HEK293T (cell line): ENCODE data around the gene PDE6G.

Experiments
- BHLHE40 ChIP-seq: fragments of 450-650 bp; IDR thresholded peaks from 2 replicates; pipeline ENCODE4 v1.6.1; 2016; ENCODE audit warnings: mild to moderate bottlenecking, moderate library complexity, borderline replicate concordance
- SUZ12 ChIP-seq: fragments of 450-650 bp; IDR thresholded peaks from 2 replicates; pipeline ENCODE4 v1.6.1; 2016; ENCODE audit warnings: mild to moderate bottlenecking

- TF ChIP-seq SUZ12 (no peak), BHLHE40 (no peak)
Observed at GRCh38 chr17:81673561-81674258, 17.4 kb upstream of the PDE6G start.
